ENCODE data around the gene GBP5. TPM values are rescaled to one million over a fixed set of nuclear protein-coding genes. Genes with fewer than 3 reads are reported as not detected.
"Not testable (repeated sequence)": the region's sequence is repeated elsewhere in the genome, so short reads cannot be mapped to it uniquely, and the experiment has no call there.

Gene GBP5, protein sequence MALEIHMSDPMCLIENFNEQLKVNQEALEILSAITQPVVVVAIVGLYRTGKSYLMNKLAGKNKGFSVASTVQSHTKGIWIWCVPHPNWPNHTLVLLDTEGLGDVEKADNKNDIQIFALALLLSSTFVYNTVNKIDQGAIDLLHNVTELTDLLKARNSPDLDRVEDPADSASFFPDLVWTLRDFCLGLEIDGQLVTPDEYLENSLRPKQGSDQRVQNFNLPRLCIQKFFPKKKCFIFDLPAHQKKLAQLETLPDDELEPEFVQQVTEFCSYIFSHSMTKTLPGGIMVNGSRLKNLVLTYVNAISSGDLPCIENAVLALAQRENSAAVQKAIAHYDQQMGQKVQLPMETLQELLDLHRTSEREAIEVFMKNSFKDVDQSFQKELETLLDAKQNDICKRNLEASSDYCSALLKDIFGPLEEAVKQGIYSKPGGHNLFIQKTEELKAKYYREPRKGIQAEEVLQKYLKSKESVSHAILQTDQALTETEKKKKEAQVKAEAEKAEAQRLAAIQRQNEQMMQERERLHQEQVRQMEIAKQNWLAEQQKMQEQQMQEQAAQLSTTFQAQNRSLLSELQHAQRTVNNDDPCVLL
- not detected in 2 replicates for total RNA-seq (2014; rRNA removed; shearing (Covaris generic))

DNA sequence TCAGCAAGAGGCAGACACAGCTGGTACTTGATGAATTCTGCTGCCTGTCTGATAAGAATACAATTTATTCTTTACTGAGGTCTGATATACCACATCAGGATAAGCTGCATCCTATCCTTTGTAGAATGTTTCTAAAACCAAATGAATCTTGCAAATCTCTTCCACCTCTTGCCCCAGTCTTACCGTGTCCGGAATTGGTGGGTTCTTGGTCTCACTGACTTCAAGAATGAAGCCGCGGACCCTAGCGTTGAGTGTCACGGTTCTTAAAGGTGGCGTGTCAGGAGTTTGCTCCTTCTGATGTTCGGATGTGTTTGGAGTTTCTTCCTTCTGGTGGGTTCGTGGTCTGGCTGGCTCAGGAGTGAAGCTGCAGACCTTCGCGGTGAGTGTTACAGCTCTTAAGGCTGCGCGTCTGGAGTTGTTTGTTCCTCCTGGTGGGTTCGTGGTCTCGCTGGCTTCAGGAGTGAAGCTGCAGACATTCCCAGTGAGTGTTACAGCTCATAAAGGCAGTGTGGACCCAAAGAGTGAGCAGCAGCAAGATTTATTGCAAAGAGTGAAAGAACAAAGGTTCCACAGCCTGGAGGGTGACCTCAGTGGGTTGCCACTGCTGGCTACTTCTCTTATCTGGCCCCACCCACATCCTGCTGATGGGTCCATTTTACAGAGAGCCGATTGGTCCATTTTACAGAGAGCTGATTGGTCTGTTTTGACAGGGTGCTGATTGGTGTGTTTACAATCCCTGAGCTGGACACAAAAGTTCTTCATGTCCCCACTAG is at the start of gene GBP5:
GBP5 (minus strand) TSS at position 592 of the 773 bp plus-strand sequence. CDS start 3,305 bp downstream, outside the sequence.
- DNase-seq (ENCODE audit: low read depth) = not testable (repeated sequence)

DNA sequence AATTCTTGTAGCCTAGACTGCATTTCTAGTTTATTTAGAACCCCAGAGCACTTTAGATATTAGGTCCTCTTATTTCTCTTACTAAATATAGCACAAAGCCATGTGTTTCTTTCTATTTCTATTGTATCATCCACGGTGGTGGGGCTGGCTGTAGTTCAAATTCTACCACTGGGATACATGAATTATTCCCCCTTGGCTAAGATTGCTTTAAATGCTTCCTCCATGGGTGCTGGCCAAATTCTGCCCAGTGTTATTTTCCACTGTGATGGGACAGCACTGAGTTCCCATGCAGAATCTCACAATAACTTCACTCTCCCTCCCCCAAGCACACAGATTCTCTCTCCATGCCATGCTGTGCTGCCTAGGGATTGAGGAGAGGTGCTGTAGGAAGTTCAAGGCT is 49.7 kb upstream of the GBP5 start:
- no peak for DNase-seq (ENCODE audit: low read depth)

DNA sequence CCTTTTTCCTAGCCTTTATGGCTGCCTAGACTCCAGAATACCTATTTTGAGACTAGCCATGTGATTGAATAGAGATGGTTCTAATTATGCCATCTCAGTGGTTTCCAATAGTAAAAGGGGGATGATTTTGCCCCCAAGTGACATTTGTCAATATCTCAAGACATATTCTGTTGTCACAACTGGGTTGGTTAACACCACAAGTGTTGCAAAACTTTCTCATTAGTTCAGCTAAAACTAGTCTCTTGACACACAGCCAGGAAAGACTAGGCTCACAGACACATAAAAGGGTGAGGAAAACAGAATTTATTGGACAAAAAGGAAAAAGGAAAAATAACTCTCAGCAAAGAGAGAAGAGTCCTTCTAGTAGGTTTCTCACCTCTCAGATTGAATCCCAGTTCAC is 39.9 kb upstream of the GBP5 start:
- no peak for DNase-seq (ENCODE audit: low read depth)

DNA sequence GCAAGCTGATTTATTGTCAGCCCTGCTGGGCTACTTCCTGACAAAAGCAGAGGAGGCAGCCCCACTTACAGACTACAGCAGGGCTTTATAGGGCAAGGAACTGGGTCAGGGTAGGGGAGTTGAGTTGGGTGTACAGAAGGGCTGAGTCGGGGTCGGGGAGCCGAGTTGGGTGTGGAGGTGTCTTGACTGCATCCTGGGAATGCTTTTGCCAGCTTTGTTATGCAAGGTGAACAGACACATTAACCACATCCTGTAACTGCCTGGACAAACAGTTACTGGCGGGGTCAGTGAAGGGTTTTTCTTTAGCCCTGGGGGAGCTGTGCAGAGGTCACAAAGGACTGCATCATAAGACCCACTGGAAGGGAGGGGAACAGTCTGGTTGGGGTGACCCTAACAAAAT is 39.1 kb upstream of the GBP5 start:
- peak; percentile 21 for DNase-seq (ENCODE audit: low read depth)

DNA sequence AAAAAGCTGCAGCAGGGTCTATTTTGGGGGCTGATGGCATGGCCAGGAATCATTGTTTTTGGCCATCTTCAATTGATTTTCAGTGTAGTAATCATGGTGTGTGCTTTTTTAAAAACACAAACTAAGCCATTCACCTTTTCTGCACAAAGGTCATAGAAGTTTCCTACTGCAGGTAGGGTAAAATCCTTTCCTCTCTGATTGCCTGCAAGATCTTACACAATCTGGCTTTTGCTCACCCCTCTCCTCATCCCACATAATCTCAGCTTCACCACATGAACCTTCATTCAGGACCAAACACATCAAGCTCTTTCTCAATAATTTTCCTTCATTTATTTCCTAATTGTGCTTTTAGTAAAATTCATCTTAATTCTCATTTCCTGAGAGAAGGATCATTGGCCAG is 38.3 kb upstream of the GBP5 start:
- no peak for DNase-seq (ENCODE audit: low read depth)

DNA sequence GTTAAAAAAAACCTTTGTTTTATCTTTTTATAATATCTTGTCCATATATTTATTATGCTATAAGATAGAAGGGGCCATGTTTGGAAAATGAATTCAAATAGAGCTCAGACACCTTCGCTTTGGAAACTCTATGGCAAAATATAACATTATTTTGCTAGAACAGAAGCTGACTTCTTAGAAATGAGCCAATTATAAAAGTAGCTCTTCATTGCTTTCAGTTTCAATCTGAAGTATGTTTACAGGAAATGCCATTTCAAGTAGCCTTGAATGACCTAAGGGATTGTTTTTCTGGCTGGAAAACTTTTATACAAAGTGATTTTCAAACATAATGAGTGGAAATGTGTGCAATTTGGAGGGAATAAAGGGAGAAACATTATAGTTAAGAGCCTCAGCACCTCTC is 37.8 kb upstream of the GBP5 start:
- DNase-seq (ENCODE audit: low read depth) = peak; percentile 23

DNA sequence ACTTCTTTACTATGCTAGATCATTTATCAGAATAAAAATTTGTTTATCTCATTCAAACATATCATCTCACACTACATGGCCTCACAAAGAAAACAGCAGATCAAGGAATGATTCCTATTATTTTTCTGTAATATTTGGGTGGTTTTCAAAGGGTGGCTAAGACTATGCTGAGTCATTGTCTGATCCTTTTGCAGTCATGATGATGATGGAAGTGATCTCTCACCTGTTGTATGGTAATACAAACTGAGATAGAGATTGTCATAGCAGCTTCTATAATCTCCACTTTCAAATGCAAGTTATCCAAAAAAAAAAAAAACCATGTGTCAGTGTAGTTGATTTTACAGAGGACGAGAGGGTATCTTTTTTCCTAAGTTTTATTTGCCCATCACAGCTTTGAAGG is 37.2 kb upstream of the GBP5 start:
- DNase-seq (ENCODE audit: low read depth) = no peak

DNA sequence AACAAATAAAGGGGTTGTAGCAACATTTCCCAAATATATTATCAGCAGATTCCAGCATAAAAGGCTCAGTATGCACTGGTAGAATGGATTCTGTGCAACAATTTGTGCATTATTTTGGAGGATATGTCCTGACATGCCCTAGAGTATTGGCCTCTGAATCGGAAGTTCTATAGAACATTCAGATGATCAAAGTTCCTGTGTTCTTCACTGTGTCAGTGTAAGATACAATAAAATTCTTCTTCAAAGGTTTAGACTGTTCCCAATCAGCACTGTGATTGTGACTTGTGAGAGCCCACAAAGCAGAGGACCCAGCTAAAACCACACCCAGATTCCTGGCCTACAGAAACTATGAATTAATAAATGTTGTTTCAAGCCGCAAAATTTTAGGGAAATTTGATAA is 33.6 kb upstream of the GBP5 start:
- DNase-seq (ENCODE audit: low read depth) = no peak

DNA sequence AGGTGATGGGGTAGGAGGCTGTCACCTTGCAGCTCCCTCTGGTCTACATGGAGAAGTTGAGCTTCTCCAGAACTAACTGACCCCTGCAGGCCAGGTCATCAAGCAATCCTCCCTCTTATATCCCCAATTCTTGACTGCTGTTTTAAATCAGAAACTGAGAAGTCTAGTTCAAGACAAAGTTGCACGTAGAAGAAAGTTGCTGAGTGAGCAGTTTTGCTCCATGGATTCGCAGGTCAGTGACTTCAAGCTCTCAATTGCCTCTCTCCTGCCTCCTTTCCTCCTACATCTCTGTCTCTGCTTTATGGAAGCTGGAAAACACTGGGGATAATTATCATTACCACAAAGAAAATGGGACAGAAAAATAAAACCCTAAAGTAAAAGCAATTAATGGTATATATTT is 32.8 kb upstream of the GBP5 start:
- DNase-seq (ENCODE audit: low read depth) = no peak

DNA sequence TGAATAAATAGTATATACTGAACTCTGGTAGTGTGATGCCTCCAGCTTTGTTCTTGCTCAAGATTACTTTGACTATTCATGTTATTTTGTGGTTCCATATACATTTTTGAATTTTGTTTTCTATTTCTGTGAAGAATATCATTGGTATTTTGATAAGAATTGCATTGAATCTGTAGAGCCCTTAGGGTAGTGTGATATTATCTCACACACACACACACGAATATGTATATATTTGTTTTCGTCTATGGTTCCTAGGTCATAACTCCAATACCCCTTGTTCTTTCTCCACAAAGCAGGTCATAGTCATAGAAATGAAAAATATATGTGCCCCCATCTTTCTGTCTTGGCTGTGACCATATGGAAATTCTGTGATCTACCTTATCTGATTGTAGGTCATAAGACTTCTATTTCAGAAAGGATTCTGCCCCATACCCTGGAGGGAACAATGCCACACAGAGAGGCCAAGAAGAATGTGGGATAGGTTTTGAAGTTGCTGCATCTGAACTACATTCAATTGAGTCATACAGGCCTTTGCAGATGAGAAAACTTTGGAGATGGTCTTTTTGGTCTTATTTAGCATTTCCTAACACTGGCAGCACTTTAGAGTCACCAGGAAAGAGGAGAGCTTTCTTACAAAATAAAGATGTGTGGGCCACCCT is 32.0 kb upstream of the GBP5 start:
- DNase-seq (ENCODE audit: low read depth) = no peak

DNA sequence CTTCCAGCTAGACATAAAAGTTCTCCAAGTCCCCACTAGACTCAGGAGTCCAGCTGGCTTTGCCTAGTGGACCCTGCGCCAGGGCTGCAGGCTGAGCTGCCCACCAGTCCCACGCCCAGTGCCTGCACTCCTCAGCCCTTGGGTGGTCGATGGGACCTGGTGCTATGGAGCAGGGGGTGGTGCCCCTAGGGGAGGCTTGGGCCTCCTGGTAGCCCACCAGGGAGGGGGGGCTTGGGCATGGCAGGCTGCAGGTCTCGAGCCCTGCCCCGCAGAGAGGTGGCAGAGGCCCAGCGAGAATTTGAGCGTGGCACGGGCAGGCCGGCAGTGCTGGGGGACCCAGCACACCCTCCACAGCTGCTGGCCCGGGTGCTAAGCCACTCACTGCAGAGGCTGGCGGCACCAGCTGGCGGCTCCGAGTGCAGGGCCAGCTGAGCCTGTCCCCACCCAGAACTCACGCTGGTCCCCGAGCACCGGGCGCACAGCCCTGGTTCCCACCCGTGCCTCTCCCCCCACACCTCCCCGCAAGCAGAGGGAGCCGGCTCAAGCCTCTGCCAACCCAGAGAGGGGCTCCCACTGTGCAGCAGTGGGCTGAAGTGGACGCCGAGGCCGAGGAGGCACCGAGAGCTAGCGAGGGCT is 30.2 kb upstream of the GBP5 start:
- no peak for DNase-seq (ENCODE audit: low read depth)

DNA sequence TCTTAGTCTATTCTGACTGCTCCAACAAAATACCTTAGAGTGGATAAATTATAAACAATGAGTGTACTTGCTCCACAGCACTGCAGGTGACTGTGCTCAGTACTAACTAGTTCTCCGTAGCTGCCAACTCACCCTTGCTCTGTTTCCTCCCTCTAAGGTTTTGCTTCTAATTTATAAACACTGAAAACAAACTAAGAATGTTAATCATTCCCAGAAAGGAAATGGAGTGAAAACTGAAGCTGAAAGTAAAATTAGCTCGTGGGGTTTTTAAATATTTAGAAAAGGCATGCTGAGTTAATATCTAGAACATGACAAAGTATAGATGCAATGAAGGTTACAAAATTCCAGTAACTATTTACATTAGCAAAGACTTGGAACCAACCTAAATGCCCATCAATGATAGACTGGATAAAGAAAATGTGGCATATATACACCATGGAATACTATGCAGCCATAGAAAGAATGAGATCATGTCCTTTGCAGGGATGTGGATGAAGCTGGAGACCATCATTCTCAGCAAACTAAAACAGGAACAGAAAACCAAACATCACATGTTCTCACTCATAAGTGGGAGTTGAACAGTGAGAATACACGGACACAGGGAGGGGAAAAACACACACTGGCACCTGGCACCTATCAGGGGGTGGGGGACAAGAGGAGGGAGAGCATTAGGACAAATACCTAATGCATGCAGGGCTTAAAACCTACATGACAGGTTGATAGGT is 27.2 kb upstream of the GBP5 start:
- not testable (repeated sequence) for DNase-seq (ENCODE audit: low read depth)

DNA sequence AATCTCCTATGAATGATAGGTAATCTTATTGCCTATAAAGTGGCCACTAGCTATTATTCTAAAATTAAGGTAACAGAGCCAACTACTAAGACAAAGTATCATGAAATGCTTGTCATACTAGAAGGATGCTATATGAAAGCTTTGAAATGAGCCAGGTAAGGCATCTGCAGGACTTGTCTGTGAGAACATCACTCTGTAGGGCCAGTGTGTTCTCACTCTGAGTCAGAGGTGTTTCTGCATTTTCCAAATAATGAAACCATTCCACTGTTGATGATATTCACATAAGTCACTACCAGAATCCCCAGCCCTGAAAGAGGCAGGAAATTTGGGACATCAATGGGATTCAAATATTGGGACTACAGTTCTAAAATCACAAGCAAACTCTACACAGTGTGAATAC is 25.8 kb upstream of the GBP5 start:
- DNase-seq (ENCODE audit: low read depth) = no peak

DNA sequence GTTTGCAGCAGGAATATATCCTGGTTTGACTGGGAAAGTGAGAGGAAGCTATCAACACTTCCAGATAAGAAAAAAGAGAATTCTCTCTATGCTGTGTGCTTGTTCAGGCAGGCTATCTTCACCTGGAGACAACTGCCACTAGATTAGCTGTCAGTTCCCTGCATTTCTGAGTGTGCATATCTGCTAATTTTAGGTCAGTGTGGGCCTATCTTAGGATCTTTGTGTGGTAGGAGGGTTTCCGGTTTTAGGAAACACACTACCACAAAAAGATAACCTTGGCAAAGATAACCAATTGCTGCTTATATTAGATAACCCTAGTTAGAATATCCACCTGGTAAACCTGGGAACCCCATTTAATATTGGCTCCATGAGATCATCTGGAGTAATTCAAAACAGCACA is 22.5 kb upstream of the GBP5 start:
- DNase-seq (ENCODE audit: low read depth) = no peak

DNA sequence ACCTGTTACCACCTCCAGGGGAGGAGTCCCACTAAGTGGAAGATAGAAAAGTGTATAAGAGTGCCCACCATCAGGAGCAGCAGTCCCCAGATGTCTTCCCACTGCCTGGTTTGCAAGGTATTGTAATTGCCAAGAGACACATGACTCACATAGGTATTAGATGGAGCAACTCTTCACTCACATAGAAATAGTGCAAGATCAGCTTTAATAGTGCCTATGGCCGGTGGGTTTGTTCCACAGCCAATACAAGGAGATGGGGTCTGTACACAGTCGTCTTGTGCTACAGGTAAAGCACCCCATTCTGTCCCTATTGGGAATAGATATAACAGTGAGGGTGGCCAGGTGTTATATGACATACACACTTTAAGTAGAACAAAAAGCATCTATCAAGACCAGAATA is 18.6 kb upstream of the GBP5 start:
- DNase-seq (ENCODE audit: low read depth) = no peak

DNA sequence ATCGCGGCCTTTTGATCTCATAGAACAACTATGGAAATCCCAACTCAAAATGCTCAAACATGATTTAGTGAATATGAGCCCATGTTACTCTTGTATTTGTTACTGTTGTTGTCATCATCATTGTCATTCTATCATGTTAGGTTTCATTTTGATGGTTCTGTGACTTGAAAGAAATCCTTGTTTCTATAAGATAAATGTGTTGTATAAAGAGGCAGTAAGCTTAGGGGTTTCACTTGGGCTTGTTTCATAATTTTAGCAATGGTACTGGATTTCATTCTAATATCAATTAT is 15.3 kb upstream of the GBP5 start:
- no peak for DNase-seq (ENCODE audit: low read depth)

DNA sequence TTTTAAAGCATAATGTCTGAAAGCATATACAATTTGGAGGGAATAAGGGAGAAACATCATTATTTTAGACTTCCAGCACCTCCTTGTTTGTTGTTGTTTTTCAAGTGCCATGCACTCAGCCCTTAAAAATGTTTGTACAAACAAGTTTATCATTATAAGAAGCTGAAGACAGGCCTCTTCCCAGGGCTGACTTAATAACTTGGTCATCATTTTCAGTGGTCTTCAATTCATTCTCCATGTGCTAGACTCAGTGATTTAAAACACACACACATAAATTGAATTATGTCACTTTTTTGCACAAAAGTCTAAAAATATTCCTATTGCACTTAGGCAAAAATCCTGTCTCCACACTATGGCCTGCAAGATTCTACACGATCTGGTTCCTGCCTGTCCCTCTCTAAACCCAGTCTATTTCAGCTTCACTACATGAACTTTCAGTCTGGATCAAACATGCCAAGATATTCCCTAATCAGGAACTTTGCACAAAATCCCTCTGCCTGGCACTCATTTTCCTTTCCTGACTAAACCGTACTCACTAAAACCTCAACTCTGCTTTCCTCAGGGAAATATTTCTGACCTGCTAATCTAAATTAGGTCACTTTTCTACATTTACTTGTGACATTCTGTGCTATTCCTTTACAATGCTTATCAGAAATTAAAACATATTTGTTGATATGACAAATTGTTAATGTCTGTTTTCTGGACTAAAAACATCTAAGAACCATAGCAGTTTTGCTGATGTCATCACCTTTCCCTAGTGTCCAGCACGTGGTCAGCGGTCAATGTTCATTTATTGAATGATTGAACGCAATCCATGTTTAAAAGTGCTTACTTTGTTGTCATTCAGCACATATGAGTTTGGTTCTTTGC is 14.8 kb upstream of the GBP5 start:
- no peak for DNase-seq (ENCODE audit: low read depth)

DNA sequence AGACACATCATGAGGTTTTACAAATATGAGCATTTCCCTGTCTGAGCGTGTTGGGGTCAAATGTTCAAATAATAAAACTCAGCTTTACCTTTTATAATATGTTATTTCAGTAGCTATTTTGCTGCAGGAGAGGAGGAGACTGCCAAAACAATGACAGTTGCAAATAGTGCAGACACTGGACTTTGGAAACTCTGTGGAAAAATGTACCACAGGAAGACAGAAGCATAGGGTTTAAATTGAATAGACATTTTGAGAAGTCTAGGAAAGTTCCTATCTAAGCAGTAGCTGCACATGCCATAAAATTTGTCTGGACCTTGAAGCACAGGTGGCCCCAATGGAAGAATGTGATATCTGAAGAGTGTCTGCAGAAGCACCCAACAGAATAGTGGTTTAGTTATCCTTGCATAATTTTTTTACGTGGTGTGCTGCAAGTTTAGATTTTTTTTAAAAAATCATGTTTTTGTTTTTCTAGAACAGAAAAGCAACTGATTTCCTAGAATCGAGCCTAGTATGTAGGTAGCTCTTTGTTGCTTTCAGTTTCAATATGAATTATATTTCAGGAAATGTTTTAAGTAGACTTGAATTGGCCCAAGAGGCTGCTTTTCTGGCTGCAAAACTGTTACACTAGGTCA is 14.0 kb upstream of the GBP5 start:
- DNase-seq (ENCODE audit: low read depth) = no peak

DNA sequence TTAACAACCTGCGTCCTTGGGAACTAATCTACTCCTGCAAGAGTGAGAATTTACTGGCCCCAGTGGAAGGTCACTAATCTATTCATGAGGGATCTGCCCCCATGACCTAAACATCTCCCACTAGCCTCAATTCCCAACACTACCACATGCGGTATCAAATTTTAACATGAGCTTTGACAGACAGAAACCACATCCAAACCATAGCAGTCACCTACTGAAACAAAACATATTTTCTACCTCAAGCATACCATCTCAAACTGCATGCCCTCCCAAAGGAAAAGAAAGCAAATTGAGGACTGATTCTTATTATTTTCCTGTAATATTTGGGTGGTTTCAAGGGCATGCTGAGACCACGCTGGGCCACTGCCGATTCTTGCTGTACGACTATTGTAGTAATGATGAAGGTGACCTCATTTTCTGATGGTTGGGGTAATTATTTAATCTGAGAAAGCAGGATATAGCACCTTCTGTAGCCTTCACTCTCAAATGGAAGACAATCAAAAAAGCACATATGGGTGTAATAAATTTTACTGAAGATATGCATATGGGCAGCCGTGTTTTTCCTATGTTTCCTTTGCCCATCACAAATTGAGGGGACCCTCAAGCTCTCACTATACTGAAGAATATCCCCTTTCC is 13.2 kb upstream of the GBP5 start:
- no peak for DNase-seq (ENCODE audit: low read depth)
